Effector memory CD4-positive, alpha-beta T cell (primary cell): ENCODE results near the gene CUL9.

Experiments
- DNase-seq, 3 donors: peaks; one replicate each; pipeline ENCODE4 v3.0.0-alpha.2; 2020
- H3K27ac ChIP-seq: 2 replicates; pipeline ENCODE4 v1.7.0; 2013; ENCODE audit warnings: mild to moderate bottlenecking, low read length, moderate library complexity; ENCODE audit not compliant: insufficient read depth, poor library complexity, severe bottlenecking
- H3K27me3 ChIP-seq: replicated peaks from 2 replicates; pipeline ENCODE4 v1.7.0; 2013; ENCODE audit warnings: mild to moderate bottlenecking, low read length; ENCODE audit not compliant: insufficient read depth, control insufficient read depth, poor library complexity, severe bottlenecking
- H3K36me3 ChIP-seq: 2 replicates; pipeline ENCODE4 v1.7.0; 2013; ENCODE audit warnings: mild to moderate bottlenecking, low read length, moderate library complexity; ENCODE audit not compliant: control insufficient read depth, insufficient read depth
- H3K4me1 ChIP-seq: 2 replicates; pipeline ENCODE4 v1.7.0; 2013; ENCODE audit warnings: low read length, mild to moderate bottlenecking; ENCODE audit not compliant: control insufficient read depth, insufficient read depth, poor library complexity, severe bottlenecking
- H3K4me3 ChIP-seq: 2 replicates; pipeline ENCODE4 v1.7.0; 2013; ENCODE audit warnings: low read length, low read depth, mild to moderate bottlenecking; ENCODE audit not compliant: insufficient read depth, poor library complexity, severe bottlenecking
- H3K9me3 ChIP-seq: 2 replicates; pipeline ENCODE4 v1.7.0; 2013; ENCODE audit warnings: mild to moderate bottlenecking, low read length, moderate library complexity; ENCODE audit not compliant: control insufficient read depth

Gene CUL9

DNA sequence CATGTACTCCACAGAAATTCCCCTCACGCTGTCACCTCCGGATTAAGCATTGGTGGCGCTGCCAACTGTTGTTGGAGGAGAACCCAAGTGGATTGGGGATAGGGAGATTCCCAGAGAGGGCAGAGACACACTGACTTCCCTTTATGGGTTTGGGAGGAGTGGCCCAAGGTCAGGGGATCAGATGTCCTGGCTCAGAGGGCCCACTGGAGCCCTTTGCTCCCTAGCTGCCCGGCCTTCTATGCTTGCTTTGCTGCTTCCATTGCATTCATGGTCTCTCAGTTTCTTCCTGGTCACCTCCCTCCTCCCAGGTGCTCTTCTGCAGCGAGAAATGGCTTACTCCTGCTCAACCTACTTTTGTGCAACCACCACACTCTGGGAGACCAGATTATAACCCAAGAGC lies 14.3 kb downstream of the CUL9 start:
- DNase-seq = no peak
- no peak overlapping the region for H3K4me3 ChIP-seq
- H3K27ac ChIP-seq = no peak overlapping the region
- no peaks in the 10 kb centered on the region for H3K27me3 ChIP-seq
- H3K4me1 ChIP-seq = no peaks in the 10 kb centered on the region
- H3K9me3 ChIP-seq = no peaks in the 10 kb centered on the region
- peaks cover 61% of the 10 kb centered on the region for H3K36me3 ChIP-seq

DNA sequence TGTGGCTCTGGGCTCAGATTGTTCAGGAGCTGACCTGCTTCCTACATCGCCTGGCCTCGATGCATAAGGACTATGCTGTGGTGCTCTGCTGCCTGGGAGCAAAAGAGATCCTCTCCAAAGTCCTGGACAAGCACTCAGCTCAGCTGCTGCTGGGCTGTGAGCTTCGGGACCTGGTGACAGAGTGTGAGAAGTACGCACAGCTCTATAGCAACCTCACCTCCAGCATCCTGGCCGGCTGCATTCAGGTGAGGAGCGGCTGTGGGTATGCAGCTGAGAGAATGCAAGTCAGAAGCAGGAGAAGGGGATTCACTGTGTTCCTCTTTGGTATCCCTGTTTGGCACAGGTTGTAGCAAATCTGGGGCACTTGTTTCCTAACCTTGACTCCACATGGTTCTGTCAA lies 17.9 kb downstream of the CUL9 start:
- no peak overlapping the region for H3K27ac ChIP-seq
- H3K9me3 ChIP-seq = no peaks in the 10 kb centered on the region
- DNase-seq = no peak

DNA sequence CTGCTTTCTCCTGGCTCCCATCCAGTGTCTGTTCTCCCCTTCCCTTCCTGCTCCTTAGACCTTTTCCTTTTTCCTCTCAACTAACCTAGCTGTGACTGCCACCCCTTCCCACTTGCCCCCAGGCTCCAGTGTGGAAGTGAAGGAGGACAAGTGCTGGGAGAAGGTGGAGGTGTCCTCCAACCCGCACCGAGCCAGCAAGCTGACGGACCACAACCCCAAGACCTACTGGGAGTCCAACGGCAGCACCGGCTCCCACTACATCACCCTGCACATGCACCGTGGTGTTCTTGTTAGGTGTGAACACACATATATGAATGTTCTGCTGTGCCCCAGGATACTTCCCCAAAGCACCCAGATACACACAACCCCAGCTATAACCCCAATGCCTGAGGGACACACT lies 18.5 kb downstream of the CUL9 start:
- Histone ChIP-seq H3K36me3 (peaks cover 43% of the 10 kb centered on the region), H3K27me3 (no peaks in the 10 kb centered on the region), H3K4me1 (no peaks in the 10 kb centered on the region), H3K9me3 (no peaks in the 10 kb centered on the region), H3K27ac (no peak overlapping the region), H3K4me3 (no peak overlapping the region)
- no peak for DNase-seq

More for the DNA sequence above, 17.9 kb downstream of the CUL9 start:
- Histone ChIP-seq H3K4me1 (no peaks in the 10 kb centered on the region), H3K27me3 (no peaks in the 10 kb centered on the region), H3K4me3 (no peak overlapping the region), H3K36me3 (peaks cover 49% of the 10 kb centered on the region)

DNA sequence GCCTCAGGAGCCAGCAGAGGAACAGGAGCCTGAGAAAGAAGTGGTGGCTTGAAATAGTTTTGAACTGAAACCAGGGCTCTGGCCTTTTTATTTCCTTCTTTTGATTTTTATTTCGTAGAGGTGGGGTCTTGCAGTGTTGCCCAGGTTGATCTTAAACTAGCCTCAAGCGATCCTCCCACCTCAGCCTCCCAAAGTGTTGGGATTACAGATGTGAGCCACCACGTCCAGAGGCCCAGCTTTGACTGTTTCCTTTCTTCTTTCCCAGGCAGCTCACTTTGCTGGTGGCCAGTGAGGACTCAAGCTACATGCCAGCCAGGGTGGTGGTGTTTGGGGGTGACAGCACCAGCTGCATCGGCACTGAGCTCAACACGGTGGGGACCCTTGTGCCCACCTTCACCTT lies 20.5 kb downstream of the CUL9 start:
- DNase-seq = no peak
- Histone ChIP-seq H3K4me3 (no peak overlapping the region), H3K36me3 (peaks cover 28% of the 10 kb centered on the region), H3K27ac (no peak overlapping the region), H3K27me3 (no peaks in the 10 kb centered on the region), H3K9me3 (no peaks in the 10 kb centered on the region), H3K4me1 (no peaks in the 10 kb centered on the region)

DNA sequence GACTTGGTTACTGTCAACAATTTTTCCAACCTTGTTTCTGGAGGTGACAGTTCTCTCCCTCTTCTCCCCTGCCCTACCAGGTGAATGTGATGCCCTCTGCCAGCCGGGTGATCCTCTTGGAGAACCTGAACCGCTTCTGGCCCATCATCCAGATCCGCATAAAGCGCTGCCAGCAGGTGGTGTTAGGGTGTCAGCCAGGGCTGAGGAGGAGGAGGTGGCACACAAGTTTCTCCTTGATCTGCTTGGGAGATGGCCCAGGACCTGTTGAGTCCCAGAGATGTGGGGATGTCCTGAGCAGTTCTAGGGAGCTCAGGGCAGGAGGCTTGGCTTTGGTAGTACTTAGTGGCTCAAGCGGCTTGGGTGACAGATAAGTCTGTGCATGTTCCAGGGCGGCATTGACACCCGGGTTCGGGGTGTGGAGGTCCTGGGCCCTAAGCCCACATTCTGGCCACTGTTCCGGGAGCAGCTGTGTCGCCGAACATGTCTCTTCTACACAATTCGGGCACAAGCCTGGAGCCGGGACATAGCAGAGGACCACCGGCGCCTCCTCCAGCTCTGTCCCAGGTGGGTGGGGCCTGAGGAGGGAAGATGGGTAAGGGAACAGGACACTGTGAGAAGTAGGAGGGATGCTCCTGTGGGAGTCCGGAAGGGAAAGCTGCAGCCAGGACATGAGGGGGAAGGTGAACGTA lies 21.2 kb downstream of the CUL9 start:
- Histone ChIP-seq H3K27me3 (no peaks in the 10 kb centered on the region), H3K36me3 (peaks cover 25% of the 10 kb centered on the region), H3K9me3 (no peaks in the 10 kb centered on the region), H3K4me1 (no peaks in the 10 kb centered on the region), H3K4me3 (no peak overlapping the region), H3K27ac (no peak overlapping the region)
- DNase-seq = no peak

DNA sequence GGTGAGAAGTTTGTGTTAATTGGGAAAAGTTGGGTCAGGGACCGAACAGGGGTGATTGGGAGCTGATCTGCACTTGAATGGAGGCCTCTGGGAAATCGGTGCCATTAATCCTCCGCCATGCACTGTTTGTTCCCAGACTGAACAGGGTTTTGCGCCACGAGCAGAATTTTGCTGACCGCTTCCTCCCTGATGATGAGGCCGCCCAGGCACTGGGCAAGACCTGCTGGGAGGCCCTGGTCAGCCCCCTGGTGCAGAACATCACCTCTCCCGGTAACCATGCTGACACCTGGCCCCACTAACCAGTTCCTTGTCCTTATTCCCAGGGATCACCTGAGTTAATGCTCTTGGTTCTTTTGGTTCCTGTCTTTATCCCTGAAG lies 21.7 kb downstream of the CUL9 start:
- DNase-seq = no peak
- no peaks in the 10 kb centered on the region for H3K9me3 ChIP-seq
- H3K27me3 ChIP-seq = no peaks in the 10 kb centered on the region
- no peaks in the 10 kb centered on the region for H3K4me1 ChIP-seq
- H3K27ac ChIP-seq = no peak overlapping the region
- peaks cover 25% of the 10 kb centered on the region for H3K36me3 ChIP-seq
- no peak overlapping the region for H3K4me3 ChIP-seq

DNA sequence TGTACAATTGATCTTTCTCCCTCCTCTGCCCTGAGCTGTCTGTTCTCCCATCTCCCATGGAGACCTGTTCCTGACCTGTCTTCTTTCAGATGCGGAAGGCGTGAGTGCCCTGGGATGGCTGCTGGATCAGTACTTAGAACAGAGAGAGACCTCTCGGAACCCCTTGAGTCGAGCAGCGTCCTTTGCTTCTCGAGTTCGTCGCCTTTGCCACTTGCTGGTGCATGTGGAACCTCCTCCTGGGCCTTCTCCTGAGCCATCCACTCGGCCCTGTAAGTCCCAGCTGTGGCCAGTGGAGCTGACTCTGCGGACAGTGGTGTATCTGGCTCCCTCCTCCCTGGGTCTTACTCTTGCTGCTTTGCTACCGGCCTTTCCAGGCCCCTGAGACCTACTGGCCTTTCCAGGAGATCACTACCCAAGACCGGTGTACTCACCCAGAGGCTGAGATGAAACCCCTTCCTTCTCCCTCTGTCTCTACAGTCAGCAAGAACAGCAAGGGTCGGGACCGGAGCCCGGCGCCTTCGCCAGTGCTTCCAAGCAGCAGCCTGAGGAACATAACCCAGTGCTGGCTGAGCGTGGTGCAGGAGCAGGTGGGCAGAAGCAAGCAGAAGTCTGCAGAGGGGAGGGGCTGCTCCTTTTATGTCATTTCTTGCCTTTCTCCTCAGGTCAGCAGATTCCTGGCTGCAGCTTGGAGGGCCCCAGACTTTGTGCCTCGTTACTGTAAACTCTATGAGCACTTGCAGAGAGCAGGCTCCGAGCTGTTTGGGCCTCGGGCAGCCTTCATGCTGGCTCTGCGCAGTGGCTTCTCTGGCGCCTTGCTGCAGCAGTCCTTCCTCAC lies 22.5 kb downstream of the CUL9 start:
- peaks cover 25% of the 10 kb centered on the region for H3K36me3 ChIP-seq

DNA sequence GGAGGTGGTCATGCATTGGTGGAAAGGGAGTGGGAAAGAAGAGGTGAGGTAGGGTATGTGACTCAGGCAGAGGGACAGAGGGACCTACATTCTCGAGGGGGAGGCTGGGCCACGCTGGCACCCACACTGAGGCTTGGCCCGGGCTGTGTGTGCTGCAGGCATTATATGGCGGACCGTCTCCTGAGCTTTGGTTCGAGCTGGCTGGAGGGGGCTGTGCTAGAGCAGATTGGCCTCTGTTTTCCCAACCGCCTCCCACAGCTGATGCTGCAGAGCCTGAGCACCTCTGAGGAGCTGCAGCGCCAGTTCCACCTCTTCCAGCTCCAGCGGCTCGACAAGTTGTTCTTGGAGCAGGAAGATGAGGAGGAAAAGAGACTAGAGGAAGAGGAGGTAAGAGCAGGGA lies 23.9 kb downstream of the CUL9 start:
- Histone ChIP-seq H3K4me1 (no peaks in the 10 kb centered on the region), H3K9me3 (no peaks in the 10 kb centered on the region), H3K36me3 (peaks cover 14% of the 10 kb centered on the region), H3K4me3 (no peak overlapping the region), H3K27me3 (no peaks in the 10 kb centered on the region), H3K27ac (no peak overlapping the region)
- no peak for DNase-seq

More for the DNA sequence above, 22.5 kb downstream of the CUL9 start:
- Histone ChIP-seq H3K27me3 (no peaks in the 10 kb centered on the region), H3K4me1 (no peaks in the 10 kb centered on the region), H3K4me3 (no peak overlapping the region), H3K27ac (no peak overlapping the region), H3K9me3 (no peaks in the 10 kb centered on the region)
- no peak for DNase-seq

DNA sequence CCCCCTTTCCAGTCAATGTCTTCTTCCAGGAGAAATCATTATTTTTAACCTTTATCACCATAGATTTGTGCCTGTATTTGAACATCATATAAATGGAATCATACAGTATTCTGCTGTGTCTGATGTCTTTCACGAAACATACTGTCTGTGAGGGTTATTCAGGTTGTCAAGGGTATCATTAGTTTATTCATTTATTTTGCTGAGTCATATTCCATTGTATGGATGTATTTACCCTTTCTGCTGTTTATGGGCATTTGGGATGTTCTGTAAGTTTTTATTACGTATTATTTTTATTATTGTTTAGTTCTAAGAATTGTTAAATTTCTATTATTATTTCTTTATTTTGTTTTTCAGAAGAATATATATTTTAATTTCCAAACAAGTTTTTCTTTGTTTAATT lies 25.3 kb downstream of the CUL9 start:
- Histone ChIP-seq H3K4me1 (no peaks in the 10 kb centered on the region), H3K27ac (no peak overlapping the region), H3K36me3 (peaks cover 12% of the 10 kb centered on the region), H3K9me3 (no peaks in the 10 kb centered on the region), H3K4me3 (no peak overlapping the region), H3K27me3 (no peaks in the 10 kb centered on the region)
- DNase-seq = no peak

DNA sequence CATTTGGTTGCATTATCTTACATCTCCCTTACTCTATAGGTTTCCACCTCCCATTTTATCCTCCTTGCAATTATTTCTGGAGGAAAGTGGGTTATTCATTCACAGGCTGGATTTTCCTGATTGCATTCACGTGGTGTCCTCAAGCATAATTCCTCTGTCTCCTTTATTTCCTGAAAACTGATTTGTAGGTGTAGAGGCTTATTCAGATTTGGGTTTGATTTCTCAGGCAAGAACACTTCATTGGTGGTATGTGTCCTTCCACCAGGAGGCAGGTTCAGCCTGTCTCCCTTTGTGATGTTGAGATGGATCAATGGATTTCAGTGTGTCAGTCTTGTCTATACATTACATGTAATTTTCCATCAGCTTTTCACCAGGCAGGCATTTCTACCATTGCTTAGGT lies 30.0 kb downstream of the CUL9 start:
- Histone ChIP-seq H3K4me3 (no peak overlapping the region), H3K27ac (no peak overlapping the region), H3K36me3 (peaks cover 11% of the 10 kb centered on the region), H3K27me3 (no peaks in the 10 kb centered on the region), H3K4me1 (no peaks in the 10 kb centered on the region), H3K9me3 (no peaks in the 10 kb centered on the region)
- DNase-seq = no peak
